ENCODE measurements around the gene SART3. TPM values are rescaled to one million over a fixed set of nuclear protein-coding genes. Genes with fewer than 3 reads are reported as not detected.

Gene SART3
- total and polyA plus RNA-seq, 2 of the 8 experiments (the other 6 are each of a cell fraction or from before 2014, with no cell fraction given): 16.0 to 103 TPM

- no peaks in the 10 kb centered on the region for H3K27me3 ChIP-seq (replicated peaks in 1 of 4; ENCODE audit: control insufficient read depth in 3 of 4, extremely low read depth in 1 of 4, insufficient read depth in 3 of 4, low read length in 3 of 4)
- H4K5ac ChIP-seq (ENCODE audit: insufficient read length, low read depth, low read length): no peak overlapping the region
- DNase-seq (ENCODE audit: low read depth in 1 of 2, low spot score in 2 of 2) (no peak), FAIRE-seq (no peak)
- no peak overlapping the region for H2AK5ac ChIP-seq (ENCODE audit: low read depth, low read length)
- ChIA-PET POLR2A (ENCODE audit: partially characterized antibody) (interaction anchor here (1.5 to 2.1 kb wide), 2 partner anchors 24 to 25 kb away, joined by 4 to 5 read pairs; partner anchors contain the start of genes ISCU and SART3), CTCF (ENCODE audit: partially characterized antibody) (interaction anchor here (0.8 to 2.1 kb wide), 4 partner anchors 9 to 73 kb away, joined by 3 to 8 read pairs (median 5); no protein-coding TSS in a partner anchor)
- H3K9ac ChIP-seq (replicated peaks in 1 of 4; ENCODE audit: extremely low read depth in 1 of 4, low read depth in 3 of 4, low read length in 3 of 4): no peak overlapping the region
- peaks cover 0 to 16% (median 10%) of the 10 kb centered on the region in 4 experiments; a peak in 6 of 7 replicates for H3K4me1 ChIP-seq (replicated peaks in 1 of 4; ENCODE audit: control insufficient read depth in 3 of 4, insufficient read depth in 4 of 4, low read length in 3 of 4)
- no peak overlapping the region for H3K27ac ChIP-seq (ENCODE audit: low read depth, low read length)
- H3K4me3 ChIP-seq (ENCODE audit: extremely low read depth in 1 of 4, insufficient read depth in 2 of 4, low read depth in 3 of 4, low read length in 4 of 4): no peak overlapping the region
- no peak overlapping the region for H3K56ac ChIP-seq (replicated peaks; ENCODE audit: insufficient read length, low read depth, low read length)
- H3K79me2 ChIP-seq (ENCODE audit: control insufficient read depth in 1 of 2, insufficient read depth in 2 of 2, low read length in 2 of 2): no peaks in the 10 kb centered on the region
- H3K18ac ChIP-seq (ENCODE audit: extremely low read depth, low read length): no peak overlapping the region
- H2BK20ac ChIP-seq (ENCODE audit: low read length): no peak overlapping the region
- H4K20me1 ChIP-seq (replicated peaks in 1 of 2; ENCODE audit: control insufficient read depth in 1 of 2, insufficient read depth in 2 of 2, low read length in 2 of 2): no peaks in the 10 kb centered on the region
- no peak overlapping the region for H4K8ac ChIP-seq (ENCODE audit: extremely low read depth, insufficient read depth, low read length)
- no peak overlapping the region for H3K4ac ChIP-seq (replicated peaks; ENCODE audit: insufficient read length, low read depth, low read length)
- H3K9me3 ChIP-seq (ENCODE audit: insufficient read depth in 2 of 2, low read depth in 1 of 2, low read length in 1 of 2): no peaks in the 10 kb centered on the region
- no peak overlapping the region for H3K14ac ChIP-seq (ENCODE audit: insufficient read length)
- no peaks in the 10 kb centered on the region for H3K79me1 ChIP-seq (ENCODE audit: low read depth, low read length)
- H2BK5ac ChIP-seq (ENCODE audit: low read depth, low read length): no peak overlapping the region
- H2AFZ ChIP-seq (ENCODE audit: low read length): no peak overlapping the region
- 88% methylated on average over 11 of the region's 11 CpGs; no CpG with 5 or more reads in 1 of the 2 experiments for WGBS, 2 experiments (ENCODE audit: extremely low coverage in 1 of 2, insufficient coverage in 1 of 2, insufficient read length in 1 of 2, insufficient replicate concordance in 2 of 2, low coverage in 1 of 2, low lambda C conversion rate in 2 of 2, missing lambda C conversion rate in 1 of 2)
- H2BK120ac ChIP-seq (replicated peaks; ENCODE audit: low read depth, low read length): no peak overlapping the region
- H2BK12ac ChIP-seq (ENCODE audit: low read depth, low read length): no peak overlapping the region
- H3K4me2 ChIP-seq (ENCODE audit: insufficient read depth in 1 of 2, low read depth in 2 of 2, low read length in 2 of 2): no peak overlapping the region
- H3K23me2 ChIP-seq (ENCODE audit: low read depth, low read length): no peaks in the 10 kb centered on the region
- no peak overlapping the region for H2BK15ac ChIP-seq (ENCODE audit: low read length)
- H3K23ac ChIP-seq (ENCODE audit: insufficient read length): no peak overlapping the region
- H4K91ac ChIP-seq (replicated peaks; ENCODE audit: insufficient read length, low read length): no peak overlapping the region
- no peaks in the 10 kb centered on the region for H3K36me3 ChIP-seq (ENCODE audit: control insufficient read depth in 2 of 4, insufficient read depth in 4 of 4, low read length in 3 of 4)
- TF ChIP-seq ASH2L (IDR thresholded peaks at IDR 0.05; ENCODE audit: low read length) (no peak), RBBP5 (IDR thresholded peaks at IDR 0.05; ENCODE audit: borderline replicate concordance, low read depth, low read length) (no peak), CREB1 (IDR thresholded peaks at IDR 0.05) (no peak), ATF3 (IDR thresholded peaks at IDR 0.05; ENCODE audit: insufficient read depth, low read depth, low read length) (no peak), BRCA1 (IDR thresholded peaks at IDR 0.05; ENCODE audit: low read depth, low read length) (no peak), SIRT6 (IDR thresholded peaks at IDR 0.05; ENCODE audit: low read length) (no peak), TAF1 (IDR thresholded peaks at IDR 0.05; ENCODE audit: low read depth, low read length) (no peak), SRF (IDR thresholded peaks at IDR 0.05; ENCODE audit: low read depth, low read length) (no peak), HDAC6 (IDR thresholded peaks at IDR 0.05; ENCODE audit: low read depth, low read length) (no peak), SP2 (IDR thresholded peaks at IDR 0.05; ENCODE audit: low read length) (no peak), POU5F1 (IDR thresholded peaks at IDR 0.05; ENCODE audit: low read depth, low read length) (no peak), RFX5 (IDR thresholded peaks at IDR 0.05; ENCODE audit: borderline replicate concordance, low read depth, low read length) (no peak), BCL11A (IDR thresholded peaks at IDR 0.05; ENCODE audit: low read depth in 2 of 2, low read length in 2 of 2) (no peak), SP1 (IDR thresholded peaks at IDR 0.05; ENCODE audit: low read depth, low read length) (no peak), MAX (IDR thresholded peaks at IDR 0.05) (no peak)
Measured at GRCh38 chr12:108586306-108586705, 25.3 kb upstream of the SART3 start.

All from H1 (cell line).